ENCODE data around the gene SNED1. TPM values are rescaled to one million over a fixed set of nuclear protein-coding genes. Genes with fewer than 3 reads are reported as not detected.

SNED1 gene
- polyA plus RNA-seq, 3 donors = 0.02 to 3.4 (median 0.12) TPM

GRCh38 chr2:241067501-241068135 lies 69.2 kb downstream of the SNED1 start:
- no peaks in the 10 kb centered on the region for H3K36me3 ChIP-seq (replicated peaks in 1 of 2; ENCODE audit: control insufficient read depth in 1 of 2, insufficient read depth in 2 of 2, low read length in 2 of 2)
- no peaks in the 10 kb centered on the region for H4K20me1 ChIP-seq (ENCODE audit: insufficient read depth, low read length)
- H2AFZ ChIP-seq (ENCODE audit: insufficient read depth, low read depth, low read length, poor library complexity, severe bottlenecking) = no peak overlapping the region
- H3K27me3 Mint-ChIP-seq (ENCODE audit: low read depth in 3 of 3) = peaks cover 7 to 16% (median 15%) of the 10 kb centered on the region in 3 donors
- intact Hi-C loops (cut with micrococcal nuclease) = no loop called here
- no peak overlapping the region for H3K27ac Mint-ChIP-seq
- H3K4me2 ChIP-seq (replicated peaks; ENCODE audit: extremely low read depth, low read length, poor library complexity, severe bottlenecking) = no peak overlapping the region
- no peaks in the 10 kb centered on the region for H3K27me3 ChIP-seq (ENCODE audit: control insufficient read depth in 2 of 2, insufficient read depth in 2 of 2, low read length in 2 of 2)
- H3K4me1 ChIP-seq (ENCODE audit: control insufficient read depth in 1 of 2, insufficient read depth in 2 of 2, low read length in 2 of 2) = no peaks in the 10 kb centered on the region
- H3K4me3 ChIP-seq (replicated peaks in 1 of 3; ENCODE audit: low read depth in 2 of 3, low read length in 3 of 3) = no peak overlapping the region
- no peaks in the 10 kb centered on the region for H3K36me3 Mint-ChIP-seq
- peak in 1 of 3 donors; percentile 2 for DNase-seq
- 95% methylated on average over 20 of the region's 21 CpGs for WGBS (ENCODE audit: insufficient coverage)
- no peak overlapping the region for H3K27ac ChIP-seq (ENCODE audit: low read depth in 1 of 2, low read length in 2 of 2)
- TF ChIP-seq CTCF (IDR thresholded peaks at IDR 0.05) = no peak
- no peak overlapping the region for H3K4me3 Mint-ChIP-seq
- H3K79me2 ChIP-seq (ENCODE audit: insufficient read depth, low read length) = no peaks in the 10 kb centered on the region
- H3K9me3 ChIP-seq (replicated peaks in 1 of 2; ENCODE audit: control insufficient read depth in 1 of 2, insufficient read depth in 1 of 2, low read length in 2 of 2) = no peaks in the 10 kb centered on the region
- H3K4me1 Mint-ChIP-seq = peaks cover 3% of the 10 kb centered on the region
- H3K9me3 Mint-ChIP-seq = no peaks in the 10 kb centered on the region
- H3K9ac ChIP-seq (ENCODE audit: insufficient read depth, low read length, poor library complexity, severe bottlenecking) = no peak overlapping the region

GRCh38 chr2:241068136-241068941 lies 69.9 kb downstream of the SNED1 start:
- Histone ChIP-seq H3K9me3 (replicated peaks in 1 of 2; ENCODE audit: control insufficient read depth in 1 of 2, insufficient read depth in 1 of 2, low read length in 2 of 2) (no peaks in the 10 kb centered on the region), H4K20me1 (ENCODE audit: insufficient read depth, low read length) (no peaks in the 10 kb centered on the region), H3K4me3 (replicated peaks in 1 of 3; ENCODE audit: low read depth in 2 of 3, low read length in 3 of 3) (no peak overlapping the region), H2AFZ (ENCODE audit: insufficient read depth, low read depth, low read length, poor library complexity, severe bottlenecking) (no peak overlapping the region), H3K4me1 (ENCODE audit: control insufficient read depth in 1 of 2, insufficient read depth in 2 of 2, low read length in 2 of 2) (no peaks in the 10 kb centered on the region), H3K27ac (ENCODE audit: low read depth in 1 of 2, low read length in 2 of 2) (no peak overlapping the region), H3K27me3 (ENCODE audit: control insufficient read depth in 2 of 2, insufficient read depth in 2 of 2, low read length in 2 of 2) (no peaks in the 10 kb centered on the region), H3K79me2 (ENCODE audit: insufficient read depth, low read length) (no peaks in the 10 kb centered on the region), H3K4me2 (replicated peaks; ENCODE audit: extremely low read depth, low read length, poor library complexity, severe bottlenecking) (no peak overlapping the region), H3K9ac (ENCODE audit: insufficient read depth, low read length, poor library complexity, severe bottlenecking) (no peak overlapping the region), H3K36me3 (replicated peaks in 1 of 2; ENCODE audit: control insufficient read depth in 1 of 2, insufficient read depth in 2 of 2, low read length in 2 of 2) (no peaks in the 10 kb centered on the region)
- H3K9me3 Mint-ChIP-seq = no peaks in the 10 kb centered on the region
- peak in 1 of 3 donors; percentile 1 for DNase-seq
- no peak for TF ChIP-seq CTCF (IDR thresholded peaks at IDR 0.05)
- H3K4me3 Mint-ChIP-seq = no peak overlapping the region
- peaks cover 7 to 14% (median 10%) of the 10 kb centered on the region in 3 donors for H3K27me3 Mint-ChIP-seq (ENCODE audit: low read depth in 3 of 3)
- peaks cover 3% of the 10 kb centered on the region for H3K4me1 Mint-ChIP-seq
- no peaks in the 10 kb centered on the region for H3K36me3 Mint-ChIP-seq
- 90% methylated on average over 22 of the region's 25 CpGs for WGBS (ENCODE audit: insufficient coverage)
- H3K27ac Mint-ChIP-seq = no peak overlapping the region
- intact Hi-C loops (cut with micrococcal nuclease) = no loop called here

Data from CD14-positive monocyte (primary cell).